ENCODE measurements around the gene PLPPR4. TPM values are rescaled to one million over a fixed set of nuclear protein-coding genes. Genes with fewer than 3 reads are reported as not detected.

Gene PLPPR4
- total RNA-seq, 1 donor from 2014 or later: 0.09 TPM

DNA sequence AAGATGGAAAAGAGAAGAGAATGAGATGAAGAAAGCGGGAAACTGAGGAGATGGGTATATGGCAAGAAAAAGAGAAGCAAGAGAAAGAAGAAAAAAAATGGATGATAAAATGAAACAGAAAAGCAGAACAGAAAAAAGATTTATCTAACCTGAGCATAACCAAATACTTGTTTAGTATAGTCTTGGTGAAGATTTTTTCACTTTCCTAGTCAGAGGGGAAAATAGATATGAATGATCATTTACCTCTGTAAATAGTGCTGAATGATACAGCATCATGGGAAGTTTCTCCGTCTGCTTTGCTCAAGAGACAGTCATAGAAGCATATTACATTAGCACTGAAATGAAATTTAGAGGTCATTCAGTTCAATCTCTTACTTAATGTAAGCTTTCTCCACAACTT is 36.1 kb upstream of the PLPPR4 start:
- no peaks in the 10 kb centered on the region for H3K27me3 ChIP-seq
- peaks cover 6% of the 10 kb centered on the region for H3K4me1 Mint-ChIP-seq
- no peaks in the 10 kb centered on the region for H3K36me3 ChIP-seq
- no peak overlapping the region for H3K9ac ChIP-seq
- peaks cover 4% of the 10 kb centered on the region for H3K9me3 Mint-ChIP-seq
- no peak overlapping the region for H3K27ac ChIP-seq
- H3K4me1 ChIP-seq: peaks cover 5% of the 10 kb centered on the region
- H3K4me3 Mint-ChIP-seq: no peak overlapping the region
- no peak overlapping the region for H3K4me3 ChIP-seq
- H3K36me3 Mint-ChIP-seq: no peaks in the 10 kb centered on the region
- peaks cover 5% of the 10 kb centered on the region for H3K27me3 Mint-ChIP-seq (ENCODE audit: insufficient read depth, low read depth)
- H3F3A ChIP-seq (ENCODE audit: low read depth): no peaks in the 10 kb centered on the region
- H3K27ac Mint-ChIP-seq: no peak overlapping the region
- no peaks in the 10 kb centered on the region for H4K20me1 ChIP-seq (ENCODE audit: low read depth)
- no peaks in the 10 kb centered on the region for H3K79me2 ChIP-seq (ENCODE audit: low read depth)
- no peaks in the 10 kb centered on the region for H3K9me3 ChIP-seq (ENCODE audit: low read depth)
- no peak overlapping the region for H2AFZ ChIP-seq (replicated peaks)
- no peak for DNase-seq (ENCODE audit: low spot score)
- no peak overlapping the region for H3K4me2 ChIP-seq
- TF ChIP-seq EZH2phosphoT487 (IDR thresholded peaks at IDR 0.05): no peak
- TF ChIP-seq EZH2 (IDR thresholded peaks at IDR 0.05): no peak
- TF ChIP-seq, protein P1, sequence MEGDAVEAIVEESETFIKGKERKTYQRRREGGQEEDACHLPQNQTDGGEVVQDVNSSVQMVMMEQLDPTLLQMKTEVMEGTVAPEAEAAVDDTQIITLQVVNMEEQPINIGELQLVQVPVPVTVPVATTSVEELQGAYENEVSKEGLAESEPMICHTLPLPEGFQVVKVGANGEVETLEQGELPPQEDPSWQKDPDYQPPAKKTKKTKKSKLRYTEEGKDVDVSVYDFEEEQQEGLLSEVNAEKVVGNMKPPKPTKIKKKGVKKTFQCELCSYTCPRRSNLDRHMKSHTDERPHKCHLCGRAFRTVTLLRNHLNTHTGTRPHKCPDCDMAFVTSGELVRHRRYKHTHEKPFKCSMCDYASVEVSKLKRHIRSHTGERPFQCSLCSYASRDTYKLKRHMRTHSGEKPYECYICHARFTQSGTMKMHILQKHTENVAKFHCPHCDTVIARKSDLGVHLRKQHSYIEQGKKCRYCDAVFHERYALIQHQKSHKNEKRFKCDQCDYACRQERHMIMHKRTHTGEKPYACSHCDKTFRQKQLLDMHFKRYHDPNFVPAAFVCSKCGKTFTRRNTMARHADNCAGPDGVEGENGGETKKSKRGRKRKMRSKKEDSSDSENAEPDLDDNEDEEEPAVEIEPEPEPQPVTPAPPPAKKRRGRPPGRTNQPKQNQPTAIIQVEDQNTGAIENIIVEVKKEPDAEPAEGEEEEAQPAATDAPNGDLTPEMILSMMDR (IDR thresholded peaks at IDR 0.05): no peak

DNA sequence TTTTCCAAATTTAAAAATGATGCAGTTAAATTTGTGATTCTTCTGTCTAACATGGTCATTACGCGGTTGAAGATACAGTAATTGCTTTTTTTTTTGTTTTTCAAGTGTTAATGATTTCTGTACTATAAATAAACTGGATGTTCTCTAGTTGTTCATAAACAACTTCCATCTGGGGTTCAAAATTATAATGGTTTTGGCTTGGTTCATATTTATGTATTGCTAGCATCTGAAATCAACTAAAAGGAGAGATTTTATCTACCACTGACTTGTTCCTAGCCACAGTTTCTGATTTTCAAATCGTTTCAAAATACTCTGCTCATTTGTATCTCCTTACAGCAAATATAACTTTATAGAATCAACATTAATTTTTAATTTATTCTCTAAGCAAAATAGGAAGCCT is 35.2 kb upstream of the PLPPR4 start:
- Histone ChIP-seq H2AFZ (replicated peaks) (no peak overlapping the region), H3K4me1 (peaks cover 5% of the 10 kb centered on the region), H3K9me3 (ENCODE audit: low read depth) (no peaks in the 10 kb centered on the region), H3K4me3 (no peak overlapping the region), H3K4me2 (no peak overlapping the region), H3K27me3 (no peaks in the 10 kb centered on the region), H3K36me3 (no peaks in the 10 kb centered on the region), H3K27ac (no peak overlapping the region), H3K79me2 (ENCODE audit: low read depth) (no peaks in the 10 kb centered on the region), H4K20me1 (ENCODE audit: low read depth) (no peaks in the 10 kb centered on the region), H3K9ac (no peak overlapping the region), H3F3A (ENCODE audit: low read depth) (no peaks in the 10 kb centered on the region)
- Mint-ChIP-seq H3K9me3 (peaks cover 4% of the 10 kb centered on the region), H3K27me3 (ENCODE audit: insufficient read depth, low read depth) (peaks cover 5% of the 10 kb centered on the region), H3K27ac (no peak overlapping the region), H3K4me1 (peaks cover 6% of the 10 kb centered on the region), H3K4me3 (no peak overlapping the region), H3K36me3 (no peaks in the 10 kb centered on the region)
- TF ChIP-seq, protein P1 (IDR thresholded peaks at IDR 0.05): no peak
- TF ChIP-seq EZH2 (IDR thresholded peaks at IDR 0.05): no peak
- no peak for DNase-seq (ENCODE audit: low spot score)

- Mint-ChIP-seq H3K27ac (no peak overlapping the region), H3K4me1 (peaks cover 6% of the 10 kb centered on the region), H3K36me3 (no peaks in the 10 kb centered on the region), H3K27me3 (ENCODE audit: insufficient read depth, low read depth) (peaks cover 2% of the 10 kb centered on the region), H3K4me3 (no peak overlapping the region), H3K9me3 (no peaks in the 10 kb centered on the region)
- H3K4me2 ChIP-seq: no peak overlapping the region
- no peak overlapping the region for H2AFZ ChIP-seq (replicated peaks)
- no peaks in the 10 kb centered on the region for H3K9me3 ChIP-seq (ENCODE audit: low read depth)
- no peaks in the 10 kb centered on the region for H3K79me2 ChIP-seq (ENCODE audit: low read depth)
- no peak overlapping the region for H3K4me3 ChIP-seq
- H3F3A ChIP-seq (ENCODE audit: low read depth): no peaks in the 10 kb centered on the region
- H3K36me3 ChIP-seq: no peaks in the 10 kb centered on the region
- no peak overlapping the region for H3K27ac ChIP-seq
- H3K9ac ChIP-seq: no peak overlapping the region
- TF ChIP-seq, protein P1 (IDR thresholded peaks at IDR 0.05): no peak
- TF ChIP-seq EZH2phosphoT487 (IDR thresholded peaks at IDR 0.05): no peak
- no peak for TF ChIP-seq EZH2 (IDR thresholded peaks at IDR 0.05)
- H3K27me3 ChIP-seq: no peaks in the 10 kb centered on the region
- H4K20me1 ChIP-seq (ENCODE audit: low read depth): no peaks in the 10 kb centered on the region
- no peak for DNase-seq (ENCODE audit: low spot score)
- peaks cover 5% of the 10 kb centered on the region for H3K4me1 ChIP-seq
These were observed 33.6 kb upstream of the PLPPR4 start for GRCh38 chr1:99230695-99231094.
